ENCODE results near the gene COL19A1.

The COL19A1 gene

DNA sequence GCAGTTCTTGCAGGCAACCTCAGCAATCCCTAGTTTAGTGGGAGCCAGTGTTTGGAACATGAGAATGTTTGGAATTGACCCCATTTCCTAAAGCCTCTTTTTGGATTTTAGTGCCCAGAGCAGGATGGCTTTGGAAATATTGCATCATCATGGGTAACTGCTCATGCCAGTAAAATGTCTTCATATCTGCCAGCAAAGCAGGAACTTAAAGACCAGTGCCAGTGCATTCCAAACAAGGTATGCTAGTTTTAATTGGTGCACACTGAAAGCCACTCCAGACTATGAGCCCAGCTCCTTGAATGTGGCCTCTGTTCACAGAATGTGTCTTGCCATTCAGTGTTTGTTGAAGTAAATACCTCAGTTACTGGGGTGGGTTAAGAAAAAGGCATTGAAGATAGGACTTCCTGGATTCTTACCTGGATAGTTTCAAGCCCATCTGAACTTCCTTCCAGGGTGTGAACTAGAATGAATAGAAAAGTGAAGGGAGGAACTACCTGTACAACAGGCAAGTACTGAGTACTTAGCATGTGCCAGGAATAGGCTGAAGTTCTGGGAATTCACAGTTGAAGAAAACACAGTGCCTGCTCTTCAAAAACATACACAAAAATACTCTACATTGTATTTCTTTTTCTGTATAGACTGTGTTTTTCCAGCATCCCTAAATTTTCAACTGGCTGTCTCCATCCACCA lies 70.5 kb downstream of the COL19A1 start:
- no peaks in the 10 kb centered on the region for H3K27me3 Mint-ChIP-seq (ENCODE audit: low read depth, poor library complexity)
- H3K9me3 Mint-ChIP-seq = no peaks in the 10 kb centered on the region
- TF ChIP-seq CTCF (IDR thresholded peaks at IDR 0.05) = no peak
- H3K4me3 Mint-ChIP-seq = no peak overlapping the region
- no peak for DNase-seq
- no peak overlapping the region for H3K27ac Mint-ChIP-seq
- no peaks in the 10 kb centered on the region for H3K4me1 Mint-ChIP-seq
- H3K36me3 Mint-ChIP-seq (ENCODE audit: low read depth) = no peaks in the 10 kb centered on the region

GRCh38 chr6:69937402-69938136 lies 71.2 kb downstream of the COL19A1 start:
- DNase-seq = no peak
- no peak overlapping the region for H3K4me3 Mint-ChIP-seq
- no peaks in the 10 kb centered on the region for H3K27me3 Mint-ChIP-seq (ENCODE audit: low read depth, poor library complexity)
- H3K27ac Mint-ChIP-seq = no peak overlapping the region
- H3K36me3 Mint-ChIP-seq (ENCODE audit: low read depth) = no peaks in the 10 kb centered on the region
- no peak for TF ChIP-seq CTCF (IDR thresholded peaks at IDR 0.05)
- no peaks in the 10 kb centered on the region for H3K4me1 Mint-ChIP-seq
- H3K9me3 Mint-ChIP-seq = no peaks in the 10 kb centered on the region

GRCh38 chr6:69942485-69942884 lies 76.1 kb downstream of the COL19A1 start:
- Mint-ChIP-seq H3K4me1 (no peaks in the 10 kb centered on the region), H3K27ac (no peak overlapping the region), H3K27me3 (ENCODE audit: low read depth, poor library complexity) (peaks cover 5% of the 10 kb centered on the region), H3K36me3 (ENCODE audit: low read depth) (no peaks in the 10 kb centered on the region), H3K9me3 (no peaks in the 10 kb centered on the region), H3K4me3 (no peak overlapping the region)
- no peak for DNase-seq
- TF ChIP-seq CTCF (IDR thresholded peaks at IDR 0.05) = no peak

GRCh38 chr6:69945192-69945591 lies 78.8 kb downstream of the COL19A1 start:
- Mint-ChIP-seq H3K9me3 (no peaks in the 10 kb centered on the region), H3K4me3 (no peak overlapping the region), H3K27ac (no peak overlapping the region), H3K27me3 (ENCODE audit: low read depth, poor library complexity) (peaks cover 9% of the 10 kb centered on the region), H3K4me1 (no peaks in the 10 kb centered on the region), H3K36me3 (ENCODE audit: low read depth) (no peaks in the 10 kb centered on the region)
- no peak for TF ChIP-seq CTCF (IDR thresholded peaks at IDR 0.05)
- no peak for DNase-seq

GRCh38 chr6:69948479-69949114 lies 82.2 kb downstream of the COL19A1 start:
- H3K27me3 Mint-ChIP-seq (ENCODE audit: low read depth, poor library complexity) = peaks cover 9% of the 10 kb centered on the region
- H3K36me3 Mint-ChIP-seq (ENCODE audit: low read depth) = no peaks in the 10 kb centered on the region
- DNase-seq = no peak
- H3K4me3 Mint-ChIP-seq = no peak overlapping the region
- H3K9me3 Mint-ChIP-seq = no peaks in the 10 kb centered on the region
- no peak for TF ChIP-seq CTCF (IDR thresholded peaks at IDR 0.05)
- H3K4me1 Mint-ChIP-seq = no peaks in the 10 kb centered on the region
- no peak overlapping the region for H3K27ac Mint-ChIP-seq
